GM12878 (cell line): ENCODE measurements around the gene ANP32B. TPM values are rescaled to one million over a fixed set of nuclear protein-coding genes. Genes with fewer than 3 reads are reported as not detected.

ENCODE experiments used
- BACH1 ChIP-seq: fragments of 450-650 bp; IDR thresholded peaks from 2 replicates; pipeline ENCODE4 v1.6.1; 2017; ENCODE audit warnings: mild to moderate bottlenecking, borderline replicate concordance
- BHLHE40 ChIP-seq, 2 experiments: fragments of 450-650 bp in 1 of 2; IDR thresholded peaks; 2 replicates each; pipeline ENCODE4 v1.6.1; 2011 to 2017; ENCODE audit warnings: low read depth in 2 of 2, borderline replicate concordance in 1 of 2, improper control_type of control experiment in 1 of 2, low read length in 1 of 2, mild to moderate bottlenecking in 1 of 2
- BRCA1 ChIP-seq: IDR thresholded peaks from 2 replicates; pipeline ENCODE4 v1.6.1; 2011; ENCODE audit warnings: low read depth, low read length, improper control_type of control experiment
- CEBPB ChIP-seq, 2 experiments: fragments of 150-350 bp in 1 of 2; IDR thresholded peaks; 2 replicates each; pipeline ENCODE4 v1.6.1; 2012 to 2014; ENCODE audit warnings: low read depth in 2 of 2, low read length in 2 of 2, borderline replicate concordance in 1 of 2, inconsistent platforms in 1 of 2
- GATAD2B ChIP-seq: fragments of 450-650 bp; conservative IDR thresholded peaks from 2 replicates; pipeline ENCODE4 v1.6.1; 2017; ENCODE audit warnings: low read depth, mild to moderate bottlenecking, moderate library complexity
- HSF1 ChIP-seq: fragments of 150-350 bp; IDR thresholded peaks from 2 replicates; pipeline ENCODE4 v1.6.1; 2014; ENCODE audit warnings: mild to moderate bottlenecking, low read depth, low read length
- MEF2A ChIP-seq: IDR thresholded peaks from 2 replicates; pipeline ENCODE4 v1.6.1; 2011; ENCODE audit warnings: low read depth, mild to moderate bottlenecking, low read length, moderate library complexity; ENCODE audit not compliant: insufficient read depth
- RB1 ChIP-seq: fragments of 450-650 bp; formaldehyde crosslinking; IDR thresholded peaks from 2 replicates; pipeline ENCODE4 v1.6.1; 2017; ENCODE audit warnings: mild to moderate bottlenecking, borderline replicate concordance
- RCOR1 ChIP-seq: conservative IDR thresholded peaks from 2 replicates; pipeline ENCODE4 v1.6.1; 2012; ENCODE audit warnings: low read depth, low read length, improper control_type of control experiment
- SMARCA5 ChIP-seq: fragments of 450-650 bp; IDR thresholded peaks from 2 replicates; pipeline ENCODE4 v1.6.1; 2017; ENCODE audit warnings: mild to moderate bottlenecking
- STAT1 ChIP-seq: fragments of 450-650 bp; conservative IDR thresholded peaks from 2 replicates; pipeline ENCODE4 v1.6.1; 2014; ENCODE audit warnings: antibody characterized with exemption, mild to moderate bottlenecking
- ZBTB33 ChIP-seq: fragments of 450-650 bp; IDR thresholded peaks from 2 replicates; pipeline ENCODE4 v1.6.1; 2017; ENCODE audit warnings: mild to moderate bottlenecking
- polyA plus RNA-seq, 11 experiments: library from polyadenylated mRNA; depleted of rRNA in 4 of 11; unstranded in 6 of 11; stranded (reverse) in 5 of 11; fragments of >200 nt; fragmentation: Nextera tagmentation in 4 of 11; fragmentation: Illumina TruSeq in 1 of 11; extraction: Ambion mirVana in 4 of 11; extraction: Trizol in 1 of 11; gene quantifications; 1 replicate in 1 of 11; 2 replicates in 10 of 11; pipeline versions ENCODE4 v1.2.1 to v1.2.3, GENCODE V29; 2011 to 2016; ENCODE audit warnings: inconsistent platforms in 2 of 11, missing spikeins in 2 of 11, low read depth in 1 of 11
- total RNA-seq, 4 experiments: library from RNA; depleted of rRNA in 3 of 4; stranded (reverse); fragments of >200 nt in 3 of 4; fragmentation: Illumina TruSeq in 1 of 4; extraction: Trizol in 1 of 4; gene quantifications; 2 replicates each; pipeline versions ENCODE4 v1.2.1 to v1.2.3, GENCODE V29; 2013 to 2021
- TF ChIP-seq, protein P1 (sequence below): IDR thresholded peaks from 2 replicates; pipeline ENCODE4 v1.6.1; 2011; ENCODE audit warnings: mild to moderate bottlenecking, low read depth, low read length, moderate library complexity; ENCODE audit not compliant: insufficient replicate concordance
- TF ChIP-seq, protein P2 (sequence below): fragments of 450-650 bp; IDR thresholded peaks from 2 replicates; pipeline ENCODE4 v1.6.1; 2017; ENCODE audit warnings: low read depth, mild to moderate bottlenecking, moderate library complexity
- TF ChIP-seq, protein P3 (sequence below): fragments of 450-650 bp; IDR thresholded peaks from 2 replicates; pipeline ENCODE4 v1.6.1; 2017; ENCODE audit warnings: mild to moderate bottlenecking, moderate library complexity
- TF ChIP-seq, protein P4 (sequence below): fragments of 450-650 bp; IDR thresholded peaks from 2 replicates; pipeline ENCODE4 v1.6.1; 2016; ENCODE audit warnings: mild to moderate bottlenecking

The ANP32B gene
- total and polyA plus RNA-seq, 10 of the 15 experiments (the other 5 are each of a cell fraction or from before 2014, with no cell fraction given) = 24.5 to 419 (median 171) TPM

DNA sequence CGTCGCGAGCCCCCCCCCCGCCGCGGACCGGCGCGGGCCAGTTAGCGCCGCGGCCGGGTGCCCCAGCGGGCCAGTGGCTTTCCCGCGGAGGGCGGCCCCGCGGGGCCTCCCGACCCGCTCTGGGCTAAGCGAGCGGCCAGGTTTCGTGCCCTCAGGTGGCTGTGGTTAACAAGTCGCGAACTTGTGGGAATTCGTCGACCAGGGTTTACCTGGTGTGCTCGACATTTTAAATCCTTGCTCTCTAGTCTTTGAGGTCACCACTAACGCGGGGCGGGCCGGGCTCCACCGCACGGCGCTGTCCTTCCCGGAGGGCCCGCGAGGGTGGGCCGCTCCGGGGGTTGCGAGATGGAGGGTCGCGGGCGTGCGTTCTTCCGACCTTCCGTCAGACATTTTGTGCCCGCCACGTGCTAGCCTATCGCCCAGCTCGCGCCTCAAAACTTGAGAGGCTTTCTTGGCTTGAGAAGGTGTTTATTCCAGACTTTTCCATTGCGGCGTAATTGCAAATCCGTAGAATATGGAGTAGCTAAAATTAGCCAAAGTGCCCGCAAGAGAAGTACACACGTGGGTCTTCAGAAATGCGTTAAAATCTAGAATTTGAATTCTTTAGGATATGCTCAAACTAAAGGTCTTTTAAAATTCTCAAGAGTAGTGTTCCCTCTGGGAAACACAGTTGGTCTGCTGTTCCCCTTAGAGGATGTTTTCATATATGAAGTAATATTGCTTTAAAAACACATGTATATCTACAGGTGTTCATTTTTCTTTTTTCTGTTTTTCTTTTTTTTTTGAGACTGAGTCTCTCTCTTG lies 2.1 kb downstream of the ANP32B start (continued):
- TF ChIP-seq, protein P1, sequence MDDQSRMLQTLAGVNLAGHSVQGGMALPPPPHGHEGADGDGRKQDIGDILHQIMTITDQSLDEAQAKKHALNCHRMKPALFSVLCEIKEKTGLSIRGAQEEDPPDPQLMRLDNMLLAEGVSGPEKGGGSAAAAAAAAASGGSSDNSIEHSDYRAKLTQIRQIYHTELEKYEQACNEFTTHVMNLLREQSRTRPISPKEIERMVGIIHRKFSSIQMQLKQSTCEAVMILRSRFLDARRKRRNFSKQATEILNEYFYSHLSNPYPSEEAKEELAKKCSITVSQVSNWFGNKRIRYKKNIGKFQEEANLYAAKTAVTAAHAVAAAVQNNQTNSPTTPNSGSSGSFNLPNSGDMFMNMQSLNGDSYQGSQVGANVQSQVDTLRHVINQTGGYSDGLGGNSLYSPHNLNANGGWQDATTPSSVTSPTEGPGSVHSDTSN = no peak
- TF ChIP-seq RB1 = peak; percentile 39; the same call in 1 of the 2 replicates
- TF ChIP-seq SMARCA5 = peak; percentile 15; the same call in 1 of the 2 replicates
- TF ChIP-seq BRCA1 = no peak
- TF ChIP-seq STAT1 = no peak
- no peak for TF ChIP-seq MEF2A
- TF ChIP-seq ZBTB33 = no peak
- TF ChIP-seq BHLHE40 (IDR thresholded peaks at IDR 0.05; ENCODE audit: borderline replicate concordance in 1 of 2, low read depth in 2 of 2, low read length in 1 of 2) = no peak; a peak in 1 of 4 replicates
- TF ChIP-seq CEBPB (IDR thresholded peaks at IDR 0.05; ENCODE audit: borderline replicate concordance in 1 of 2, low read depth in 2 of 2, low read length in 2 of 2) = no peak
- TF ChIP-seq, protein P2, sequence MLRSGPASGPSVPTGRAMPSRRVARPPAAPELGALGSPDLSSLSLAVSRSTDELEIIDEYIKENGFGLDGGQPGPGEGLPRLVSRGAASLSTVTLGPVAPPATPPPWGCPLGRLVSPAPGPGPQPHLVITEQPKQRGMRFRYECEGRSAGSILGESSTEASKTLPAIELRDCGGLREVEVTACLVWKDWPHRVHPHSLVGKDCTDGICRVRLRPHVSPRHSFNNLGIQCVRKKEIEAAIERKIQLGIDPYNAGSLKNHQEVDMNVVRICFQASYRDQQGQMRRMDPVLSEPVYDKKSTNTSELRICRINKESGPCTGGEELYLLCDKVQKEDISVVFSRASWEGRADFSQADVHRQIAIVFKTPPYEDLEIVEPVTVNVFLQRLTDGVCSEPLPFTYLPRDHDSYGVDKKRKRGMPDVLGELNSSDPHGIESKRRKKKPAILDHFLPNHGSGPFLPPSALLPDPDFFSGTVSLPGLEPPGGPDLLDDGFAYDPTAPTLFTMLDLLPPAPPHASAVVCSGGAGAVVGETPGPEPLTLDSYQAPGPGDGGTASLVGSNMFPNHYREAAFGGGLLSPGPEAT = no peak
- peak; percentile 51 for TF ChIP-seq GATAD2B
- TF ChIP-seq HSF1 = no peak
- TF ChIP-seq, protein P3, sequence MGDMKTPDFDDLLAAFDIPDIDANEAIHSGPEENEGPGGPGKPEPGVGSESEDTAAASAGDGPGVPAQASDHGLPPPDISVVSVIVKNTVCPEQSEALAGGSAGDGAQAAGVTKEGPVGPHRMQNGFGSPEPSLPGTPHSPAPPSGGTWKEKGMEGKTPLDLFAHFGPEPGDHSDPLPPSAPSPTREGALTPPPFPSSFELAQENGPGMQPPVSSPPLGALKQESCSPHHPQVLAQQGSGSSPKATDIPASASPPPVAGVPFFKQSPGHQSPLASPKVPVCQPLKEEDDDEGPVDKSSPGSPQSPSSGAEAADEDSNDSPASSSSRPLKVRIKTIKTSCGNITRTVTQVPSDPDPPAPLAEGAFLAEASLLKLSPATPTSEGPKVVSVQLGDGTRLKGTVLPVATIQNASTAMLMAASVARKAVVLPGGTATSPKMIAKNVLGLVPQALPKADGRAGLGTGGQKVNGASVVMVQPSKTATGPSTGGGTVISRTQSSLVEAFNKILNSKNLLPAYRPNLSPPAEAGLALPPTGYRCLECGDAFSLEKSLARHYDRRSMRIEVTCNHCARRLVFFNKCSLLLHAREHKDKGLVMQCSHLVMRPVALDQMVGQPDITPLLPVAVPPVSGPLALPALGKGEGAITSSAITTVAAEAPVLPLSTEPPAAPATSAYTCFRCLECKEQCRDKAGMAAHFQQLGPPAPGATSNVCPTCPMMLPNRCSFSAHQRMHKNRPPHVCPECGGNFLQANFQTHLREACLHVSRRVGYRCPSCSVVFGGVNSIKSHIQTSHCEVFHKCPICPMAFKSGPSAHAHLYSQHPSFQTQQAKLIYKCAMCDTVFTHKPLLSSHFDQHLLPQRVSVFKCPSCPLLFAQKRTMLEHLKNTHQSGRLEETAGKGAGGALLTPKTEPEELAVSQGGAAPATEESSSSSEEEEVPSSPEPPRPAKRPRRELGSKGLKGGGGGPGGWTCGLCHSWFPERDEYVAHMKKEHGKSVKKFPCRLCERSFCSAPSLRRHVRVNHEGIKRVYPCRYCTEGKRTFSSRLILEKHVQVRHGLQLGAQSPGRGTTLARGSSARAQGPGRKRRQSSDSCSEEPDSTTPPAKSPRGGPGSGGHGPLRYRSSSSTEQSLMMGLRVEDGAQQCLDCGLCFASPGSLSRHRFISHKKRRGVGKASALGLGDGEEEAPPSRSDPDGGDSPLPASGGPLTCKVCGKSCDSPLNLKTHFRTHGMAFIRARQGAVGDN = peak; percentile 71
- TF ChIP-seq, protein P4, sequence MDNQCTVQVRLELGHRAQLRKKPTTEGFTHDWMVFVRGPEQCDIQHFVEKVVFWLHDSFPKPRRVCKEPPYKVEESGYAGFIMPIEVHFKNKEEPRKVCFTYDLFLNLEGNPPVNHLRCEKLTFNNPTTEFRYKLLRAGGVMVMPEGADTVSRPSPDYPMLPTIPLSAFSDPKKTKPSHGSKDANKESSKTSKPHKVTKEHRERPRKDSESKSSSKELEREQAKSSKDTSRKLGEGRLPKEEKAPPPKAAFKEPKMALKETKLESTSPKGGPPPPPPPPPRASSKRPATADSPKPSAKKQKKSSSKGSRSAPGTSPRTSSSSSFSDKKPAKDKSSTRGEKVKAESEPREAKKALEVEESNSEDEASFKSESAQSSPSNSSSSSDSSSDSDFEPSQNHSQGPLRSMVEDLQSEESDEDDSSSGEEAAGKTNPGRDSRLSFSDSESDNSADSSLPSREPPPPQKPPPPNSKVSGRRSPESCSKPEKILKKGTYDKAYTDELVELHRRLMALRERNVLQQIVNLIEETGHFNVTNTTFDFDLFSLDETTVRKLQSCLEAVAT = no peak
- TF ChIP-seq RCOR1 = no peak
- peak; percentile 24 for TF ChIP-seq BACH1
